HepG2 (cell line): ENCODE results near the gene PIEZO1. TPM values are rescaled to one million over a fixed set of nuclear protein-coding genes. Genes with fewer than 3 reads are reported as not detected.
A peak's percentile ranks its signal among the peaks of the same experiment; 100 is the strongest.

Experiments
- ATAD3A ChIP-seq: sonication (generic); formaldehyde crosslinking; IDR thresholded peaks from 2 replicates; pipeline ENCODE4 v1.4.0; 2020; ENCODE audit warnings: missing genetic modification reagents
- DNMT1 ChIP-seq: sonication (generic); formaldehyde crosslinking; IDR thresholded peaks from 2 replicates; pipeline ENCODE4 v1.5.1; 2020; ENCODE audit warnings: mild to moderate bottlenecking, missing genetic modification reagents
- DNMT3B ChIP-seq: conservative IDR thresholded peaks from 2 replicates; pipeline ENCODE4 v1.6.1; 2016; ENCODE audit warnings: missing biosample characterization, control low read depth
- DZIP1 ChIP-seq: sonication (generic); formaldehyde crosslinking; IDR thresholded peaks from 2 replicates; pipeline ENCODE4 v1.5.0; 2020; ENCODE audit warnings: mild to moderate bottlenecking, missing genetic modification reagents
- SCMH1 ChIP-seq: sonication (generic); formaldehyde crosslinking; IDR thresholded peaks from 2 replicates; pipeline ENCODE4 v1.9.0; 2021; ENCODE audit warnings: missing genetic modification reagents, mild to moderate bottlenecking, borderline replicate concordance
- SNAI1 ChIP-seq: sonication (generic); formaldehyde crosslinking; IDR thresholded peaks from 2 replicates; pipeline ENCODE4 v1.5.0; 2020; ENCODE audit warnings: mild to moderate bottlenecking, missing genetic modification reagents, borderline replicate concordance
- YEATS2 ChIP-seq: sonication (generic); formaldehyde crosslinking; IDR thresholded peaks from 2 replicates; pipeline ENCODE4 v1.4.0; 2020; ENCODE audit warnings: missing genetic modification reagents, borderline replicate concordance
- polyA plus RNA-seq, 8 experiments: library from polyadenylated mRNA; depleted of rRNA in 3 of 8; stranded (reverse) in 7 of 8; unstranded in 1 of 8; fragments of >200 nt; fragmentation: Illumina TruSeq in 4 of 8; extraction: Trizol in 4 of 8; gene quantifications; 2 replicates each; pipeline versions ENCODE4 v1.2.1 to v1.2.3, GENCODE V29; 2011 to 2016; ENCODE audit warnings: low read depth in 4 of 8, missing spikeins in 1 of 8, mixed read lengths in 1 of 8; ENCODE audit not compliant: insufficient read depth in 1 of 8
- total RNA-seq, 5 experiments: library from RNA; depleted of rRNA; stranded (reverse); fragments of >200 nt; fragmentation: Illumina TruSeq; extraction: Trizol; gene quantifications; 2 replicates each; pipeline ENCODE4 v1.2.3, GENCODE V29; 2016; ENCODE audit warnings: low read depth in 1 of 5
- TF ChIP-seq, protein P1 (sequence below), 2 experiments: fragments of 450-650 bp in 1 of 2; sonication (generic) in 1 of 2; formaldehyde crosslinking in 1 of 2; IDR thresholded peaks; 2 replicates each; pipeline versions ENCODE4 v1.6.1 to v1.8.0; 2016 to 2022; ENCODE audit warnings: antibody characterized with exemption in 1 of 2, mild to moderate bottlenecking in 1 of 2, missing genetic modification reagents in 1 of 2
- TF ChIP-seq, protein P2 (sequence below): sonication (generic); formaldehyde crosslinking; IDR thresholded peaks from 2 replicates; pipeline ENCODE4 v1.4.0; 2020; ENCODE audit warnings: missing genetic modification reagents

PIEZO1 gene
- total and polyA plus RNA-seq, 2 of the 13 experiments (the other 11 are each of a cell fraction or from before 2014, with no cell fraction given) = 67.9 to 85.0 TPM

DNA sequence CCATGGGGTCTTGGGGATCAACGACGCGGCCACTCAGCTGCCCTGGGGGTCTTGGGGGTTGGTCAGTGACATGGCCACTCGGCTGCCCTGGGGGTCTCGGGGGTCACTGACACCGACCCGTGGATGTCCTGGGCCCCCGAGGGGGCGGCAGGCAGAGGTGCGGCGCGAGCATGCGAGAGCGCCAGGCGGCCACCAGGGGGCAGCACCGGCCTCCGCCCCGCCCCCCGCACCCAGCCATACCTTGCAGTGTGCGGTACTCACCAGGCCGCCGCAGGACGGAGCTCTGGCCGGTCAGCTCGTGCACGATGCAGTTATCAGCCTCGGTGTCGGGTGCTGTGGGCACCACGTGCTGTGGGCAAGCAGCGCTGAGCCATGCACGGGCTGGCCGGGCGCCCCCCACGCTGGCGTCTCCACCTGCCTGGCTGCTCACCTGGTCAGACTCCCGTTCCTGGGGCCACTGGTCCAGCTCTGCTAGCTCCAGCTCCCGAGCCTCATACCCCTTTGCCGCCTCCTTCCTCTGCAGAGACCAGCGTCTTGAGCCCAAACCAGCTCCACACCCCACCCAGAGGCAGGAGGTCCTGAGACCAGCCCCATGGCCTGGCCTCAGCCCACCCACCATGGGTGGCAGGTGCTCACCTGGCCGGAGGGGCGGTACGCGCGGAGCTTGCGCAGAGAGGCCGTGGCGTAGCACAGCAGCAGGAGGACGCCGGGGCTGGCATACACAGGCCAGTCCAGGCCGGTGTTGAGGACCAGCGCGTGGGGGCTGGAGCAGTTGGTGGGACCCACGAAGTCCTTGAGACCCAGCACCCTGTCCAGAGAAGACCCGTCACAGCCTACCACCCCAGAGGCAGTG is 47.5 kb downstream of the PIEZO1 start (continued):
- TF ChIP-seq, protein P1, sequence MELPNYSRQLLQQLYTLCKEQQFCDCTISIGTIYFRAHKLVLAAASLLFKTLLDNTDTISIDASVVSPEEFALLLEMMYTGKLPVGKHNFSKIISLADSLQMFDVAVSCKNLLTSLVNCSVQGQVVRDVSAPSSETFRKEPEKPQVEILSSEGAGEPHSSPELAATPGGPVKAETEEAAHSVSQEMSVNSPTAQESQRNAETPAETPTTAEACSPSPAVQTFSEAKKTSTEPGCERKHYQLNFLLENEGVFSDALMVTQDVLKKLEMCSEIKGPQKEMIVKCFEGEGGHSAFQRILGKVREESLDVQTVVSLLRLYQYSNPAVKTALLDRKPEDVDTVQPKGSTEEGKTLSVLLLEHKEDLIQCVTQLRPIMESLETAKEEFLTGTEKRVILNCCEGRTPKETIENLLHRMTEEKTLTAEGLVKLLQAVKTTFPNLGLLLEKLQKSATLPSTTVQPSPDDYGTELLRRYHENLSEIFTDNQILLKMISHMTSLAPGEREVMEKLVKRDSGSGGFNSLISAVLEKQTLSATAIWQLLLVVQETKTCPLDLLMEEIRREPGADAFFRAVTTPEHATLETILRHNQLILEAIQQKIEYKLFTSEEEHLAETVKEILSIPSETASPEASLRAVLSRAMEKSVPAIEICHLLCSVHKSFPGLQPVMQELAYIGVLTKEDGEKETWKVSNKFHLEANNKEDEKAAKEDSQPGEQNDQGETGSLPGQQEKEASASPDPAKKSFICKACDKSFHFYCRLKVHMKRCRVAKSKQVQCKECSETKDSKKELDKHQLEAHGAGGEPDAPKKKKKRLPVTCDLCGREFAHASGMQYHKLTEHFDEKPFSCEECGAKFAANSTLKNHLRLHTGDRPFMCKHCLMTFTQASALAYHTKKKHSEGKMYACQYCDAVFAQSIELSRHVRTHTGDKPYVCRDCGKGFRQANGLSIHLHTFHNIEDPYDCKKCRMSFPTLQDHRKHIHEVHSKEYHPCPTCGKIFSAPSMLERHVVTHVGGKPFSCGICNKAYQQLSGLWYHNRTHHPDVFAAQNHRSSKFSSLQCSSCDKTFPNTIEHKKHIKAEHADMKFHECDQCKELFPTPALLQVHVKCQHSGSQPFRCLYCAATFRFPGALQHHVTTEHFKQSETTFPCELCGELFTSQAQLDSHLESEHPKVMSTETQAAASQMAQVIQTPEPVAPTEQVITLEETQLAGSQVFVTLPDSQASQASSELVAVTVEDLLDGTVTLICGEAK (IDR thresholded peaks at IDR 0.05) = no peak
- TF ChIP-seq, protein P1 (CRISPR knock-in tag; IDR thresholded peaks at IDR 0.05) = no peak
- TF ChIP-seq ATAD3A (no peak), DNMT3B (CRISPR knock-in tag) (no peak), SNAI1 (no peak), DZIP1 (CRISPR knock-in tag) (no peak), DNMT1 (CRISPR knock-in tag) (0 out of 2 replicates have a peak, but pooled peaks have one; percentile 90), SCMH1 (no peak), YEATS2 (CRISPR knock-in tag) (0 out of 2 replicates have a peak, but pooled peaks have one; percentile 37)
- TF ChIP-seq, protein P2, sequence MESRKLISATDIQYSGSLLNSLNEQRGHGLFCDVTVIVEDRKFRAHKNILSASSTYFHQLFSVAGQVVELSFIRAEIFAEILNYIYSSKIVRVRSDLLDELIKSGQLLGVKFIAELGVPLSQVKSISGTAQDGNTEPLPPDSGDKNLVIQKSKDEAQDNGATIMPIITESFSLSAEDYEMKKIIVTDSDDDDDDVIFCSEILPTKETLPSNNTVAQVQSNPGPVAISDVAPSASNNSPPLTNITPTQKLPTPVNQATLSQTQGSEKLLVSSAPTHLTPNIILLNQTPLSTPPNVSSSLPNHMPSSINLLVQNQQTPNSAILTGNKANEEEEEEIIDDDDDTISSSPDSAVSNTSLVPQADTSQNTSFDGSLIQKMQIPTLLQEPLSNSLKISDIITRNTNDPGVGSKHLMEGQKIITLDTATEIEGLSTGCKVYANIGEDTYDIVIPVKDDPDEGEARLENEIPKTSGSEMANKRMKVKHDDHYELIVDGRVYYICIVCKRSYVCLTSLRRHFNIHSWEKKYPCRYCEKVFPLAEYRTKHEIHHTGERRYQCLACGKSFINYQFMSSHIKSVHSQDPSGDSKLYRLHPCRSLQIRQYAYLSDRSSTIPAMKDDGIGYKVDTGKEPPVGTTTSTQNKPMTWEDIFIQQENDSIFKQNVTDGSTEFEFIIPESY (CRISPR knock-in tag) = peak; percentile 96
